Measurements from ENCODE around the gene LYZL4.

GRCh38 chr3:42347928-42348327 lies 62.5 kb downstream of the LYZL4 start:
- TF ChIP-seq EZH2 (IDR thresholded peaks at IDR 0.05; ENCODE audit: low read length, unreplicated experiment) = no peak
- TF ChIP-seq, protein P1, sequence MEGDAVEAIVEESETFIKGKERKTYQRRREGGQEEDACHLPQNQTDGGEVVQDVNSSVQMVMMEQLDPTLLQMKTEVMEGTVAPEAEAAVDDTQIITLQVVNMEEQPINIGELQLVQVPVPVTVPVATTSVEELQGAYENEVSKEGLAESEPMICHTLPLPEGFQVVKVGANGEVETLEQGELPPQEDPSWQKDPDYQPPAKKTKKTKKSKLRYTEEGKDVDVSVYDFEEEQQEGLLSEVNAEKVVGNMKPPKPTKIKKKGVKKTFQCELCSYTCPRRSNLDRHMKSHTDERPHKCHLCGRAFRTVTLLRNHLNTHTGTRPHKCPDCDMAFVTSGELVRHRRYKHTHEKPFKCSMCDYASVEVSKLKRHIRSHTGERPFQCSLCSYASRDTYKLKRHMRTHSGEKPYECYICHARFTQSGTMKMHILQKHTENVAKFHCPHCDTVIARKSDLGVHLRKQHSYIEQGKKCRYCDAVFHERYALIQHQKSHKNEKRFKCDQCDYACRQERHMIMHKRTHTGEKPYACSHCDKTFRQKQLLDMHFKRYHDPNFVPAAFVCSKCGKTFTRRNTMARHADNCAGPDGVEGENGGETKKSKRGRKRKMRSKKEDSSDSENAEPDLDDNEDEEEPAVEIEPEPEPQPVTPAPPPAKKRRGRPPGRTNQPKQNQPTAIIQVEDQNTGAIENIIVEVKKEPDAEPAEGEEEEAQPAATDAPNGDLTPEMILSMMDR (conservative IDR thresholded peaks at IDR 0.05; ENCODE audit: low read depth, low read length) = no peak
- no peak for TF ChIP-seq EZH2phosphoT487 (IDR thresholded peaks at IDR 0.05; ENCODE audit: borderline replicate concordance, low read length)
